NT2/D1 (cell line): ENCODE measurements around the gene TBC1D5.
"Not testable (repeated sequence)": the region's sequence is repeated elsewhere in the genome, so short reads cannot be mapped to it uniquely, and the experiment has no call there.

ENCODE experiments used
- DNase-seq: peaks from one replicate; pipeline ENCODE4 v3.0.0-alpha.2; 2011; ENCODE audit warnings: low read depth, low spot score
- H3K27me3 ChIP-seq: 2 replicates; pipeline ENCODE4 v1.6.0; 2011; ENCODE audit warnings: mild to moderate bottlenecking; ENCODE audit not compliant: insufficient read length, insufficient read depth
- H3K36me3 ChIP-seq: 2 replicates; pipeline ENCODE4 v1.6.1; 2011; ENCODE audit warnings: mild to moderate bottlenecking, low read length, mixed read lengths; ENCODE audit not compliant: insufficient read depth, insufficient read length
- H3K4me1 ChIP-seq: 2 replicates; pipeline ENCODE4 v1.5.1; 2011; ENCODE audit not compliant: insufficient read depth, insufficient read length
- H3K4me3 ChIP-seq: 2 replicates; pipeline ENCODE4 v1.5.1; 2011; ENCODE audit warnings: low read depth; ENCODE audit not compliant: insufficient read length
- H3K9ac ChIP-seq: 2 replicates; pipeline ENCODE4 v1.6.0; 2011; ENCODE audit warnings: low read depth; ENCODE audit not compliant: insufficient read length
- H3K9me3 ChIP-seq: 2 replicates; pipeline ENCODE4 v1.5.1; 2011; ENCODE audit warnings: mild to moderate bottlenecking, low read length; ENCODE audit not compliant: insufficient read depth
- SUZ12 ChIP-seq: IDR thresholded peaks from 2 replicates; pipeline ENCODE4 v1.6.1; 2011; ENCODE audit not compliant: insufficient read length, insufficient read depth; ENCODE audit errors: extremely low read depth
- YY1 ChIP-seq: IDR thresholded peaks from 2 replicates; pipeline ENCODE4 v1.6.1; 2011; ENCODE audit not compliant: insufficient read length, insufficient read depth
- ZNF274 ChIP-seq: IDR thresholded peaks from 2 replicates; pipeline ENCODE4 v1.6.1; 2011; ENCODE audit warnings: mild to moderate bottlenecking, low read depth, low read length

Gene TBC1D5

DNA sequence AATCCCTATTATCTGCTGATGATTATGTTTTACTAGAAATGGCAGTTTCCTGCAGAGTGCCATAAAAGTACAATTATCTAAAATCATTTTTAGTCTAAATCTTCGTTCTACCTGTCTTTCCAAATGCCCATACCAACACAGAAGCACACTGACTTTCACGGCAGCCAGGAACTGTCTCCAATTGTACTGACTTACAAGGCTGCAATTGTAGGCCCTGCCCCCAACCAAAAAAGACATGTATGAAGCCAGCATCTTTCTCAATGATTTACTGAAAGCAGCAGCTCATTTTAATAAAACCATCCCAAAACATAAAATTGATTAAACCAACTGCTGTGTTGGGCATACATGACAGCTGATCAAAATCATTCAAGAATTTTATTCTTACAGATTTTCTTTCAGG is 119.0 kb downstream of the TBC1D5 start:
- H3K4me3 ChIP-seq, result no peak overlapping the region
- no peak overlapping the region for H3K9ac ChIP-seq
- DNase-seq, result no peak
- no peaks in the 10 kb centered on the region for H3K9me3 ChIP-seq
- no peaks in the 10 kb centered on the region for H3K27me3 ChIP-seq
- no peaks in the 10 kb centered on the region for H3K4me1 ChIP-seq
- TF ChIP-seq YY1 (no peak), ZNF274 (no peak), SUZ12 (no peak)
- H3K36me3 ChIP-seq, result peaks cover 1% of the 10 kb centered on the region

DNA sequence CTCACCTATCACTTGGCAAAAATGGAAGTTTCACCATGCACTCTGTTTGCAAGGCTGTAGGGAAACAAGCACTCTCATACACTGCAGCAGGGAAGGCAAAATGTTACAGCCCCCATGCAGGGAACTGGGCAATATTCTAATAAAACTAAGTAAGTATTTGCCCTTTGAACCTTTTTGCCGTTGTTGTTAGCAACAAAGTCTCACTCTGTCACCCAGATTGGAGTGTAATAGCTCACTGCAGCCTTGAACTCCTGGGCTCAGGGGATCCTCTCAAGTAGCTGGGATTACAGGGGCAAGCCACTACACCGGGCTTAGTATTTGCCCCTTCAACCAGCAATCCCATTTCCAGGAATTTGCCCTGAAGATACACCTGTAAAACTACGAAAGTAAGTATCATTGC is 122.5 kb downstream of the TBC1D5 start:
- no peak for DNase-seq
- peaks cover 5% of the 10 kb centered on the region for H3K36me3 ChIP-seq

DNA sequence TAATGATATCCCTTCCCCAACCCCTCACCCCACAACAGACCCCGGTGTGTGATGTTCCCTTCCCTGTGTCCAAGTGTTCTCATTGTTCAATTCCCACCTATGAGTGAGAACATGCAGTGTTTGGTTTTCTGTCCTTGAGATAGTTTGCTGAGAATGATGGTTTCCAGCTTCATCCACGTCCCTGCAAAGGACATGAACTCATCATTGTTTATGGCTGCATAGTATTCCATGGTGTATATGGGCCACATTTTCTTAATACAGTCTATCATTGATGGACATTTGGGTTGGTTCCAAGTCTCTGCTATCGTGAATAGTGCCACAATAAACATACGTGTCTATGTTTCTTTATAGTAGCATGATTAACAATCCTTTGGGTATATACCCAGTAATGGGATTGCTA is 129.4 kb downstream of the TBC1D5 start:
- H3K9ac ChIP-seq, H3K4me1 ChIP-seq, H3K36me3 ChIP-seq, H3K9me3 ChIP-seq, DNase-seq, H3K27me3 ChIP-seq, H3K4me3 ChIP-seq: not testable (repeated sequence)

More for the DNA sequence above, 122.5 kb downstream of the TBC1D5 start:
- H3K9ac ChIP-seq, result no peak overlapping the region
- no peaks in the 10 kb centered on the region for H3K27me3 ChIP-seq
- H3K4me3 ChIP-seq, result no peak overlapping the region
- H3K9me3 ChIP-seq, result no peaks in the 10 kb centered on the region
- TF ChIP-seq YY1, result no peak
- TF ChIP-seq SUZ12, result no peak
- no peak for TF ChIP-seq ZNF274
- H3K4me1 ChIP-seq, result no peaks in the 10 kb centered on the region

DNA sequence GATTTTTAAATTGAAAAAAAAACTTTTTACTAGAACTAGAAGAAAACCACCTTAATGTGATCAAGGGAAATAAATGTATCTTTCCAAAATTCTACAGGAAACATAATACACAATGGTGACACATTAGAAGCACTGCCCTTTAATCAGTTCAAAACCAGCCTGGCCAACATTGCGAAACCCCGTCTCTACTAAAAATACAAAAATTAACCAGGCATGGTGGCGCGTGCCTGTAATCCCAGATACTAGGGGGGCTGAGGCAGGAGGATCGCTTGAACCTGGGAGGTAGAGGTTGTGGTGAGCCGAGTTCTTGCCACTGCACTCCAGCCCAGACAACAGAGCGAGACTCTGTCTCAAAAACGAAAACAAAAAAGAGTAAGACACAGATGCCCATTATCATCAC is 134.5 kb downstream of the TBC1D5 start:
- DNase-seq, result no peak
- H3K27me3 ChIP-seq, result no peaks in the 10 kb centered on the region
- H3K9me3 ChIP-seq, result no peaks in the 10 kb centered on the region
- no peak for TF ChIP-seq ZNF274
- no peak for TF ChIP-seq YY1
- no peak for TF ChIP-seq SUZ12
- H3K4me3 ChIP-seq, result no peak overlapping the region
- no peak overlapping the region for H3K9ac ChIP-seq
- H3K4me1 ChIP-seq, result no peaks in the 10 kb centered on the region
- no peaks in the 10 kb centered on the region for H3K36me3 ChIP-seq

DNA sequence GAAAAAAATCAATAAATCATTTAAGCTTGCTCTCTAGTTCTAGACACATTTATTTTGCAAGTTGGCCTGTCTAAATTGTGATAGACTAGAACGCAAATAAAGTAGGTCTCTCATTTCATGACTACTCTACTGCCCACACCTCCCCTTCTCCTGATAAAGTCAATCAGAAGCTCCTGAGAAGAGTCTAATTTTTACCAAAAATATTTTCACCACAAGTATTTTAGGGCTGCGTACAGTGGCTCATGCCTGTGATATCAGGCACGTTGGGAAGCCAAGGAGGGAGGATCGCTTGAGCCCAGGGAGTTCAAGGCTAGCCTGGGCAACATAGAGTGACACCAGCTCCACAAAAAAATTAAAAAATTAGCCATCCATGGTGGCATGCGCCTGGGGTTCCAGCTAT is 136.5 kb downstream of the TBC1D5 start:
- Histone ChIP-seq H3K27me3 (no peaks in the 10 kb centered on the region), H3K4me3 (no peak overlapping the region), H3K36me3 (no peaks in the 10 kb centered on the region), H3K9me3 (no peaks in the 10 kb centered on the region), H3K4me1 (no peaks in the 10 kb centered on the region), H3K9ac (no peak overlapping the region)
- DNase-seq, result no peak
- no peak for TF ChIP-seq YY1
- TF ChIP-seq SUZ12, result no peak
- TF ChIP-seq ZNF274, result no peak

DNA sequence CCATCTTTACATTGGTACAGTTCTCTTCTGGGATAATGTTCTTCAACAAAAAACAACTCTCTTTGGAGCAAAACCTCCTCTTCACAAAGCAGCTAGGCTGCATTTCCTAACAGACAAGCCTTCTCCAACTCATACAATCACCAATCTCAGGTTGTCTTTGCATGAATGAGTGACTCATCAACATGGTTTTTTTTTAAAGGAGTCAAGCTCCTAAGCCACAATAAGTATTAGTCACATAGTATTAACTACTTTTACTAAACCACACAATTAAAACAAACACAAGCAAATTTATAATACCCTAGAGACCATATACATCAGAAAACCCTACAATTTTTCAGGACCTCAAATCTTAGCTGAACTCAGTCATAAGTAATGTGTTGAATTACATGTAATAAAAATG is 137.4 kb downstream of the TBC1D5 start:
- H3K36me3 ChIP-seq, result no peaks in the 10 kb centered on the region
- no peaks in the 10 kb centered on the region for H3K27me3 ChIP-seq
- H3K4me3 ChIP-seq, result no peak overlapping the region
- H3K9ac ChIP-seq, result no peak overlapping the region
- H3K9me3 ChIP-seq, result no peaks in the 10 kb centered on the region
- H3K4me1 ChIP-seq, result no peaks in the 10 kb centered on the region
- TF ChIP-seq YY1 (no peak), SUZ12 (no peak), ZNF274 (no peak)
- DNase-seq, result no peak

DNA sequence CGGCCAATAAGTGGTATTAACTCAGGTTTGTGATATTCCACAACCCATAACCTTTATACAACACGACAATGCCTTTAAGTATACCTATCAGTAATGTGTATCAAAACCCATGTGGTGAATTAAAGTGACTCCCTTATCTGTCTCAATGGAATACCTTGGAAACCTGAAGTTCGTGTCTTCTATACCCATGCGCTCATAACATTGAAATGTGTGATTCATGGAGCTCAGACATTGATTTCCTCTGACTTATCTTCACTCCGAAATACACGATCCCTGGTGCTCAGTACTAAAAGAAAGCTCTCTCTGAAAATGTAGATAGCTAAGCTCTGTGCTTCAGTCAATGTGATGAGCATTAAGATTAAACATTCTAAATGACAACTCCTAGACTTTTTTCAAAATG is 140.3 kb downstream of the TBC1D5 start:
- Histone ChIP-seq H3K27me3 (no peaks in the 10 kb centered on the region), H3K36me3 (no peaks in the 10 kb centered on the region), H3K9ac (no peak overlapping the region), H3K9me3 (peaks cover 5% of the 10 kb centered on the region; the same call in 1 of the 2 replicates), H3K4me1 (no peaks in the 10 kb centered on the region), H3K4me3 (no peak overlapping the region)
- TF ChIP-seq YY1, result no peak
- TF ChIP-seq ZNF274, result no peak
- TF ChIP-seq SUZ12, result no peak
- no peak for DNase-seq

DNA sequence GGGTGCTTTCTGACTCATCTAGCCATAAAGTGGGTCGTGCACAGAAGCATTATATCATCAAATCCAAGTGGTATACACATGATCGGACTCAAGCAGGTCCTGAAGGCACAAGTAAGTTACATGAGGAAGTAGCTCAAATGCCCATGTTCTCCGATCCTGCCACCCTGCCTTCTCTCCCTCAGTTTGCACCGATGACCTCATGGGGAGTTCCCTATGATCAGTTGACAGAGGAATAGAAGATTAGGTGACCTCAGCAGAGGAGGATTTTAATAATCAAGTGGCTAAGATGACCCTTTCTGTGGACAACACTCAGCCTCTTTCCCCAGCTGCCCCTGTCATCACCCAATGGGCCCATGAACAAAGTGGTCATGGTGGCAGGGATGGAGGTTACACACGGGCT is 149.5 kb downstream of the TBC1D5 start:
- H3K9ac ChIP-seq, result no peak overlapping the region
- no peaks in the 10 kb centered on the region for H3K36me3 ChIP-seq
- H3K4me1 ChIP-seq, result no peaks in the 10 kb centered on the region
- H3K9me3 ChIP-seq, result peaks cover 23% of the 10 kb centered on the region
- H3K4me3 ChIP-seq, result no peak overlapping the region
- no peaks in the 10 kb centered on the region for H3K27me3 ChIP-seq
- DNase-seq, result no peak
- TF ChIP-seq SUZ12 (no peak), ZNF274 (no peak), YY1 (no peak)
